ENCODE measurements around the gene GPR61. TPM values are rescaled to one million over a fixed set of nuclear protein-coding genes. Genes with fewer than 3 reads are reported as not detected.

The GPR61 gene, protein sequence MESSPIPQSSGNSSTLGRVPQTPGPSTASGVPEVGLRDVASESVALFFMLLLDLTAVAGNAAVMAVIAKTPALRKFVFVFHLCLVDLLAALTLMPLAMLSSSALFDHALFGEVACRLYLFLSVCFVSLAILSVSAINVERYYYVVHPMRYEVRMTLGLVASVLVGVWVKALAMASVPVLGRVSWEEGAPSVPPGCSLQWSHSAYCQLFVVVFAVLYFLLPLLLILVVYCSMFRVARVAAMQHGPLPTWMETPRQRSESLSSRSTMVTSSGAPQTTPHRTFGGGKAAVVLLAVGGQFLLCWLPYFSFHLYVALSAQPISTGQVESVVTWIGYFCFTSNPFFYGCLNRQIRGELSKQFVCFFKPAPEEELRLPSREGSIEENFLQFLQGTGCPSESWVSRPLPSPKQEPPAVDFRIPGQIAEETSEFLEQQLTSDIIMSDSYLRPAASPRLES
- total RNA-seq (2022; extraction: Qiagen RNA extraction) = not detected in 5 replicates

GRCh38 chr1:109539676-109540075 lies at the start of gene GPR61:
TSS of gene GPR61 (plus strand) at chr1:109539872. CDS start at chr1:109543023, 3,151 bp downstream.

GRCh38 chr1:109493805-109494539 lies 45.7 kb upstream of the GPR61 start, which contains the start of gene CYB561D1:
TSS of gene CYB561D1 (plus strand) at chr1:109494094. CDS start at chr1:109494140, 46 bp downstream.

DNA sequence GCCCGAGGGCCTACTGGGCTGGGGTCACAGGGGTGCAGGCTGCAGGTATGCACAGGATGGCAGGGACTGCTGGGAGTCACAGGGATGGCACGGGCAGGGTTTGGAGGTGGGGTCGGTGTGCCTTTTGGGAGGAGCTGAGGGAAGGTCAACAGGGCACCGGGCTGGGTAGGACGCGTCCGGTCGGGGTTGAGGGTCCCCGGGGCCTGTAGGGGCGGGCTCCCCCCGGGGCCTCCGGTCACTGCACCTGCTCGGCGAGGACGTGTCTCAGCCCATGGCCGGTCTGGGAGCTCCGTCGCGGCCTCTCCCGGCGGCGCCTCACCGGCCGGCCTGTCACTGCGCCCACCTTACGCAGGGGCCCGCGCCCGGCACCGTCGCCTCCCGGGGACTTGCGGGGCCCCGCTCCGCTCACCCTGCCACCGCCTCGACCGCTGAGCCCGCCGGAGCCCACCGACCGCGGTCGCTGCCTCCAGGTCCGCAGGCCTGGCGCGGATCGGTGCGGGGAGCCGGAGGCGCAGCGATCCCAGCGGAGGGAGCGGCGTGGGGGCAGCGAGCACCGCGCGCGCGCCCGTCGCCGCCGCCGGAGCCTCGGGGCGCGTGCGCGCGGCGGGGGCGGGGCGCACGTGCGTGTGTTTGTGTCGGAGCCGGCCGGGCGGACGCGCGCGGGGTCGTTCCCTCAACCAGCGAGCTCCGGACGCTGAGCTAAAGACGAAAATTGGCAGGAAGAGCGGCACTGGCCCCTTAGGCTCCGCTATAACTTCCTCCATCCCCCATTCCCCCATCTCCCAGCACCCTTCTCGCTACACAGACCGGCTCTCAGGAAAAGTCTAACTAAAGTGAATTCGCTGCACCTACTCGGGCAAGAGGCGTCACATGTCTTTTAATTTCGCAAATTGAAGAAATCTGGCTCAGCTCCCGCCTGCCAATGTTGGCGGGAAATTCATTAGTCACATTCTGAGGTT lies 30.2 kb upstream of the GPR61 start, which contains the start of gene AMIGO1:
TSS of gene AMIGO1 (minus strand) at position 552 of the 959 bp plus-strand sequence. CDS start 815 bp downstream, outside the sequence.

DNA sequence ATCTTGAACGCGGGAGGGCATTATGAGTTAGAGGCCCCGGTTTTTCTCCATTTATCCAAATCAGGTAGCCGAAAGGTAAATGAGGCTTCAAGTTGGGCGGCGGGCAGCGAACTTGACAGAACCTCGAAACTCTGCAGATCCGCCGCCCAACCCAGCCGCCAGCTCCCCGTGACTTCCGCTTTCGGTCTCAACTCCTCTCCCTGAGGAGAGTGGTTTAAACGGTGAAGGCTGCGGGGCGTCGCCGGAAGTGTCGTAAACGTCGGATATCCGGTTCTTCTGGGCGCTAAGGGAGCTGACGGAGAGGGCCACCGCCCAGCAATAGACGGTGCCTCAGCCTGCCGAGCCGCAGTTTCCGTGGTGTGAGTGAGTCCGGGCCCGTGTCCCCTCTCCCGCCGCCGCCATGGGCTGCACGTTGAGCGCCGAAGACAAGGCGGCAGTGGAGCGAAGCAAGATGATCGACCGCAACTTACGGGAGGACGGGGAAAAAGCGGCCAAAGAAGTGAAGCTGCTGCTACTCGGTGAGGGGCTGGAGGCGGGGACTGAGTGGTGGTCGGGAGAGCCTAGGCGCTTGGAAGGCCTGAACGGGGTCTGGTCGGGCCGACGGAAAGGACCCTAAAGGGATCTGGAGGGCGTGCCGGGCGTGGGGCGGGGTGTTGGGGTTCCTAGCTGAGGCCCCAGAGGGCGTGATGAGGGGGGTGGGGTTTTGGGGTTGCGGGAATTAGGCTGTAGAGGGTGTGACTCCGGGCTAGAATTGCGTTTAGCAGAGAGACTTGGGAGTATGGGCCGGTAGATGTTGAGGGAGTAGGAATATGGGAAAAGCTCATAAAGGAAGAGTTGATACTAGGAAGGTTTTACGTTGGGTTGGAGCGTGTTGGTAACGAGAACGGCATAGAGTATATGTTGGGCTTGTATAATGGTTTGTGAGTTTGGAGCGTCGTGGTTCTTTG lies 8.9 kb downstream of the GPR61 start, which contains the start of gene GNAI3:
TSS of gene GNAI3 (plus strand) at position 295 of the 947 bp plus-strand sequence. CDS start at position 401, 106 bp downstream.

Other genes starting within 250 kb of the GPR61 start
- 0.37 TPM in 1 of 5 replicates, not detected in the others for gene MYBPHL, start 232.9 kb upstream of the GPR61 start, total RNA-seq (2022; extraction: Qiagen RNA extraction)
- 3.1 to 4.5 TPM (median 3.3 TPM) in 5 replicates for gene SORT1, start 142.0 kb upstream of the GPR61 start, total RNA-seq (2022; extraction: Qiagen RNA extraction)
- gene PSMA5, start 113.4 kb upstream of the GPR61 start, total RNA-seq (2022; extraction: Qiagen RNA extraction) = 101 to 118 TPM (median 107 TPM) in 5 replicates
- gene SYPL2, start 73.3 kb upstream of the GPR61 start, total RNA-seq (2022; extraction: Qiagen RNA extraction) = 0.09 to 0.23 TPM (median 0.14 TPM) in 5 replicates
- 1.8 to 3.4 TPM (median 2.3 TPM) in 5 replicates for gene ATXN7L2, start 56.0 kb upstream of the GPR61 start, total RNA-seq (2022; extraction: Qiagen RNA extraction)
- gene CYB561D1, start 45.8 kb upstream of the GPR61 start, total RNA-seq (2022; extraction: Qiagen RNA extraction) = 3.8 to 5.8 TPM (median 4.6 TPM) in 5 replicates
- 0.84 to 1.3 TPM (median 1.2 TPM) in 5 replicates for gene AMIGO1, start 30.1 kb upstream of the GPR61 start, total RNA-seq (2022; extraction: Qiagen RNA extraction)
- 4.5 to 5.8 TPM (median 5.0 TPM) in 5 replicates for gene GNAI3, start 8.7 kb downstream of the GPR61 start, total RNA-seq (2022; extraction: Qiagen RNA extraction)
- 0.09 TPM in 1 of 5 replicates, not detected in the others for gene GNAT2, start 79.7 kb downstream of the GPR61 start, total RNA-seq (2022; extraction: Qiagen RNA extraction)
- gene AMPD2, start 80.0 kb downstream of the GPR61 start, total RNA-seq (2022; extraction: Qiagen RNA extraction) = 23.5 to 31.8 TPM (median 26.6 TPM) in 5 replicates
- gene GSTM4, start 116.2 kb downstream of the GPR61 start, total RNA-seq (2022; extraction: Qiagen RNA extraction) = 8.7 to 10.2 TPM (median 9.7 TPM) in 5 replicates
- gene GSTM2, start 128.2 kb downstream of the GPR61 start, total RNA-seq (2022; extraction: Qiagen RNA extraction) = 3.6 to 4.3 TPM (median 3.7 TPM) in 5 replicates
- not detected in 5 replicates for gene GSTM1, start 147.9 kb downstream of the GPR61 start, total RNA-seq (2022; extraction: Qiagen RNA extraction)
- gene GSTM5, start 172.4 kb downstream of the GPR61 start, total RNA-seq (2022; extraction: Qiagen RNA extraction) = not detected in 5 replicates
- gene GSTM3, start 201.2 kb downstream of the GPR61 start, total RNA-seq (2022; extraction: Qiagen RNA extraction) = 20.8 to 28.3 TPM (median 24.3 TPM) in 5 replicates
- 0.82 to 1.5 TPM (median 1.1 TPM) in 5 replicates for gene EPS8L3, start 224.1 kb downstream of the GPR61 start, total RNA-seq (2022; extraction: Qiagen RNA extraction)

All from A549 treated with CORT108297 at 1 μM for 4 hours (cell line).